NOMO-1 treated with dmso at 0.1 percent for 144 hours (cell line): ENCODE data around the gene GPR153.
A peak's percentile ranks its signal among the peaks of the same experiment; 100 is the strongest.
"Not testable (repeated sequence)": the region's sequence is repeated elsewhere in the genome, so short reads cannot be mapped to it uniquely, and the experiment has no call there.

ENCODE experiments used
- DNase-seq: peaks from one replicate; lab custom pipeline; 2025; ENCODE audit not compliant: unreplicated experiment; lab: John Stamatoyannopoulos, UW

GPR153 gene

DNA sequence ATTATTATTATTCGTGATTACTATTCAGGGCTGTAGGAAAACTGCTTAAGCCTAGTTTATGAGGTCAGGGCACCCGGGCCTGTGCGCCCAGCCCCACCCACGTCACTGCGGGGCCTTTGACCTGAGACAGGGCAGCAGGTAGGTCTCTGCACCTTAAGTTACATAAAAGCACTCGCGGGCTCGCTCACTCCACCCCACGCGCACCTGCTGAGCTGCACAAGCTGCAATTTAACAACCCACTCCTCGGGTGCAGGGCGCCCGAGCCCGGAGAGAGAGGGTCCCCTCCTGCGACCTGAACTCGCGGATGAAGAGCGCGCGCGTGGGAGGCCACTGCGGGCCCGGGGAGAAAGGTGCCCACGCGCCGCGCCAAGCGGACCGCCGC is 25.6 kb downstream of the GPR153 start:
- DNase-seq = no peak

DNA sequence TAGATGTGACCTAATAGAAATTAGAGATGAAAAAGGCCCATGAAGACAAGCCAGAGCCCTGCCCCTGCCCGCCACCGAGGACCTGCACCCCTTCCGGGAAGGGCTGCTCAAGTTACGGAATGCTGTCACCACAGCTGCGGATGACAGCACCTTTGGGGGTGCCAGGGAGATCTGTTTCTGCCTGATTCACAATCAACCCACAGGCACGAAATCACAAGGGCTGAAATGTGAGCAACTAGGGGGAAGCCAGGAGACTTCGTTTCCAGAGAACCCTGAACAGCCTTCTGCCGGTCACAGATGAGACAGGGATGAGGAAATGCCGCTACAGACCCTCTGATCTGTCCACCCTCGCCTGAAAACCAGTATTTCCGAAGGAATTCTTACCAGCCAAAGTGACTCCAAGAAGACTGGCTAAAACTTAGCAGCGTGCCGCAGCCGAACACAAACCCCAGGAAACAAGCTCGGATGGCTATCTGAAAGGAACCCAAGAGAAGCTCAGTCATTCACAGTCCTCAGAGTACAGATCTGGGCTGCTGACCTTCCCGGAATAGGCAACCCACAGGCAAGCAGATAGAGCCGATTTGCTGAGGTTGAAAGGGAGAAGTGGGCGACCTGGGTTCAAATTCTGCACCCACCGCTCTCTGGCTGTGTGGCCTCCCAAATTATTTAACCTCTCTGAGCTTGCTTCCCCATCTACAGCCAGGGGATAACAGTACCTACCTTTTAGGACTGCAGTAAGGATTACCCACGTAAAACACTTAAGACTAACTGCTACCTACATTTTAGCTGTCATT is 26.2 kb downstream of the GPR153 start:
- DNase-seq = no peak

DNA sequence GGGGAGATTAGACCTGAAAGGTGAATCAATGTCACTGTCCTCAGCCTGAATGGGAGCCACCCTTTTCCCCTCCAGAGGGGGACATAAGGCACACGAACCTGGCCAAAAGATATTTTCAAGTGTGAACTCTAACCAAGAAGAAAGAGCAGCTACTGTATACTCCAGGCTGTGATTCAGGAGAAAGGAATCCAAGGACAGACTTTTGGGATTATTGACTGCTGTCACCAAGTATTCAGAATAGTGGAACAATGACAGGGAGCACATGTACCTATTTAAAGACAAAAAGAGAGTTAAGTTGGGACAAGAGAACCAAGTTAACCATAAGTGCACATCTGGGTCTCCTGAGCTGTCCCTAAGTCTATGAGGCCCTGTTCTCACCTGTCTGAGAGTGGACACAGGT is 27.5 kb downstream of the GPR153 start:
- DNase-seq = no peak

DNA sequence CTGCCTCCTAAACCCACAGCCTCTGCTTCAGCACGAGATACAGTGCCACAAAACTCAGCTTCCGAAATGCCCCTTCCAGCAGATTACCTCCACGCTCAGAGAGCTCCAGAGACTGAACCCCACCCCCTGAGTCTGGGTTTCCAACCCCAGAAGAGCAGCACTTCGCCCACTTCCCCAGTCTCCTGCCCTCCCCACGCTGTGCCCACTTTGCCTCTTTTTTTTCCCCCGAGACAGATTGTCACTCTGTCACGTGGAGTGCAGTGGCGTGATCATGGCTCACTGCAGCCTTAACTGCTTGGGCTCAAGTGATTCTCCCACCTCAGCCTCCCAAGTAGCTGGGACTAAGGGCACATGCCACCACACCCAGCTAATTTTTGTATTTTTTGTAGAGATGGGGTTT is 35.2 kb downstream of the GPR153 start:
- no peak for DNase-seq

DNA sequence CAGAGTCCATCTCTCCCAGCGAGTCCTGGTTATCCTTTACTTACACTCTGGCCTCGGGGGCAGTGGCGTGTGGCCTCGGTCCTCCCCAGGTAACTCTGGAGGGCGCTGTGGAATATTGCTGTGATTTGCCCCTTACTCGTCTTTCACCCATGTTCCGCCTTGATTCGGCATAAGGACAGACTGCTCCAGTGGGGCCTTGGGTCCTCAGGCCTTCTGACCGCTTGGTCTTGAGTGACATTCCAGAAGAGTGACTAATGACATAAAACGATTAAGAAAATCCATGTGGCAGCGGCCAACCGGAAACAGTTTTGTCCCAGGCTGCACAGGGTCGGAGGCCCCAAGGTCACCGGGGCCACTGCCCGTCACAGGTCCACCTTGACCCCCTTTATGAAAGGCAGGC is 36.2 kb downstream of the GPR153 start:
- no peak for DNase-seq

DNA sequence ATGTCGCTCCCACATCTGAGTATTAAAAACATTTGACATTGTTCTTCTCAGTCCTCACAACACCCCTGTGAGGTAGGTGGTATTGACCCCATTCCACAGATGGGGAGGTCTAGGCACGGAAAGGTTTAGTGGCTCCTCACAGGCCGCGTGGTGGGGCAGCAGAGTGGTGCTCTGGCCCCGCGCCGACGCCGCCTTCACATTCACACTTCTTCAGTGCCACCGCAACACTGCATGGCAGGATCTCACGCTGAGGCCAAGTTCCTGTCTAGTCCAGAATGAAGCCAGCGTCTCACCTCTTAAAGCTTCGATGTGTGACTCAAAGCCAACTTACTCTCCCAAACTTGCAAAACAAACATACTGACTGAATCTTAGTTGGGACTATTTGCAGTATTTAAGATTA is 37.3 kb downstream of the GPR153 start:
- no peak for DNase-seq

DNA sequence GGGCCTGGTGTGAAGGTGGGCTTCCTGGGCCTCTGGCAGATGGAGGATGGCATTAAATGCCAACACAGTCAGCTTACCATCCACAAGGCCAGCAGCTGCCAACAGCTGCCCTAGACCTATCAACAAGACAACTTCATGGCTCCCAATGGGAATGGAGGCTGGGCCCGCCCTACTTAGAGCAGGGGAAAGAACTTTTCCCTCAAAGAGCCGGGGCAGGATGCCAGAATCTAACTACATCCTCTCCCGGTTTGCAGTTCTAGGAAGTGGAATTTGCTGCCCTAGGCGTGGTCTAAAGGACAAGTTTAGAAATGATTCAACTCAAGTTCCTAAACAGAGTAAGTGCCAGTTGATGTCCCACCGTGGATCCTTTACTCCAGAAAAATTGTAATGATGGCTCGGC is 38.3 kb downstream of the GPR153 start:
- DNase-seq = no peak

DNA sequence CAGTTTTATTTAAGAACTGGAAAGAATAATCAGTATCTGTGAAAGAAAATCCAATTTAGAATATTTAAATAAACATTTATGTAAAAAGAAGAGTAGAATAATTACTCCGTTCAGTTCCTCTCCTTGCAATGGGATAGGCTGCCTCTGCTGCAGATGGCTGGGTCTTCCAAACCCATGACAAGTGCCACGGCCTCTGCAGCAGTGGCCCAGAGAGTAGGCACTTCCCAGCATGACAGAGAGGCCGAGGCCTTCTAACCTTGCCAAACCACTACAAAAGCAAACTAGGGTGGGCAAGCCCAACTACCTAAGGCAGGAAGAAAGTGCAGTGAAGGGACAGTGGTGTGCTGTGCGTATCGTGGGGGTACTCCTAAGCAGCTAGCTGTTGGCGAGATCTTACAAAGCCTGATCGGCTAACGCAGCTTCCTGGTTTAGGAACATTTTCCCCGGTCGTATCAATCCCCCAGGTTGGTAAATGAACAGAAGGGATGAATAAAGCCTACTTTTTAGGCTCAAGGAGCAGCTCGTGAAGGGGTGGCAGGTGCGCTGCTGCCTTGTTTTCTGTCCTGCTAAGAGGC is 39.6 kb downstream of the GPR153 start:
- DNase-seq = no peak

DNA sequence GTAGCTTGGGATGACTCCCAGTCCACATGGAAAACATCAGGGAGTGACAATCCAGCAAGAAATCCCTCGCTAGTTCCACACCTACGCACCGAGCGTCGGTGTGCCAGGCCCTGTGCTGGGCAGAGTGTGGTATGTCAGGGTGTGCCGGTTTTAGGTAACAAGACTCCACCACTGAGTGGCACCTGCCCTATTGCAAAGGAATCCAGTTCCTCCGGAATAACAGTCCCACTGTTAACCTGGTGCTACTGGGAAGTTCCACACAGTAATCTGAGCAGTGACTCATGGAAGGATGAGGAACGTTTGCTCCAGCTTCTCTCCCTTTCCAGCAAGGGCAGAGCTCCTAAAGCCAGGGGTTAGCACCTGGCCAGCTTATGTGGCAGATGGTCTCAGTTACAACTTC is 40.7 kb downstream of the GPR153 start:
- no peak for DNase-seq

DNA sequence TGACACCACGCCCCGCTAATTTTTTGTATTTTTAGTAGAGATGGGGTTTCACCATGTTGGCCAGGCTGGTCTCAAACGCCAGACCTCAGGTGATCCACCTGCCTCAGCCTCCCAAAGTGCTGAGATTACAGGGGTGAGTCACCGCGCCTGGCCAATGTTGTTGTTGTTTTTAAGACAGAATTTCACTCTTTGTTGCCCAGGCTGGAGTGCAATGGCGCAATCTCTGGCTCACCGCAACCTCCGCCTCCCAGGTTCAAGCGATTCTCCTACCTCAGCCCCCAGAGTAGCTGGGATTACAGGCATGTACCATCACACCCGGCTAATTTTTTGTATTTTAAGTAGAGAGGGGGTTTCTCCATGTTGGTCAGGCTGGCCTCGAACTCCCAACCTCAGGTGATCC is 41.3 kb downstream of the GPR153 start:
- DNase-seq = not testable (repeated sequence)

DNA sequence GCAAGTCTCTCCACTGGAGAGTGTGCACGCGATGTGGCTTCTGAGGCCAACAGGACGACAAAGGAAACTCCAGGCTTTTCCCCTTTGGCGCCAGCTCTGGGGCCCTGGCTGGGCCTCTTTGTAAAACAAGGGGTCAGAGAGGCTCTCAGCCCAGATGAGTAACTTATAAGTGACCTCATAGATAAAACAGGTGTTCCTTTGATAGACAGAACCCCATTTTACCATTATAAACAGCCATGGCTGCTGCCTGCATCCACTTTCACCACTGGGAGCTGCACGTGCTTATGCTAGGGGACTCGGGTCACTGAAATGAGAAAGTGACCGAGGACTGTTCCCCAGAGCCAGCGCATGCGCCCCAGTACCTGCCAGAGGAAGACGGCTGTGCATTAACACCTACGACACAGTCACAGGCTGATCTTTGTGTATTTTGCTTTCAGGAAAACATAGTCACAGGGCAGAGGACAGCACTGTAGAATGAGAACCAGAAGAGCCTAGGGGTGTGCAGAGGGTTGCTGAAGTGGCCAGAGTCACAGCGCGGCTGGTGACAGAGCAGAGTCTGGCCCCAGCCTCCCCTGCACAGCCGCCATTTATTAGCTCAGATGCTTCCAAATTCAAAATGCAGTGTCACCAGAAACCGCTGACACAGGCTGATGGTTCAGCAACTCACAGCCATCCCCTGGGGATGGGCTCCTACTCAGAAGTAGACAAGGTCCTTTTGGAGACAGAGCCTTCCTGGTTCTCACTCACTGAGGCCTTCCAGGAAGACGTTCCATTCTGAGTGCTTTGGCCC is 42.3 kb downstream of the GPR153 start:
- no peak for DNase-seq

DNA sequence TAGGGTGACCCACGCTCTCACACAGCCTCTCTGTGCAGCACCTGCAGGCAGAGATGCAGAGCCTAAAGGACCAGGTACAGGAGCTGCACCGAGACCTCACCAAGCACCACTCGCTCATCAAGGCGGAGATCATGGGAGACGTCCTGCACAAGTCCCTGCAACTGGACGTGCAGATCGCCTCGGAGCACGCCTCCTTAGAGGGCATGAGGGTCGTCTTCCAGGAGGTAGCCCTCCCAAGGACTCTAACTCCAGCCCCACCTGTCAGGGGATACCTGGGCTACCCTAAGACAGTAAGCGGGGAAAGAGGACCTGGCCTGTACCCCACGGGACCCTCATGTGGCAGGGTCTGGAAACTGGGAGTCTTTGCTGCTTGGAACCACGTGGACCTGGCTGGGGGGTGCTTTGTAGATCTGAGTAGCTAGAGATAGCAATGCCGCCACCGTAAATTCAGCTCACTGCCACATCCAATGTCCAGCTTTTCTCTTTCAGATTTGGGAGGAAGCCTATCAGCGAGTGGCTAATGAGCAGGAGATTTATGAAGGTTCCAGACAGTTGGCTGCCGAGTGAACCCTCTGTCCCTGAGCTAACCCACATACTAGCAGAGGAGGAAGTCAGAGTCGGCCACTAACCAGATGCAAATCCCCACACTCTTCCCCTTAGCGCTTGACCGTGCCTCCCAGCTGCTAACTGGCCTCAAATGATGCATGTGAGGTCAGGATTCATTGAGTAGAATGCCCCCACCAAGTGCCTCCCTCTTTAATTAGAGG is 48.5 kb downstream of the GPR153 start:
- DNase-seq = peak; percentile 12

DNA sequence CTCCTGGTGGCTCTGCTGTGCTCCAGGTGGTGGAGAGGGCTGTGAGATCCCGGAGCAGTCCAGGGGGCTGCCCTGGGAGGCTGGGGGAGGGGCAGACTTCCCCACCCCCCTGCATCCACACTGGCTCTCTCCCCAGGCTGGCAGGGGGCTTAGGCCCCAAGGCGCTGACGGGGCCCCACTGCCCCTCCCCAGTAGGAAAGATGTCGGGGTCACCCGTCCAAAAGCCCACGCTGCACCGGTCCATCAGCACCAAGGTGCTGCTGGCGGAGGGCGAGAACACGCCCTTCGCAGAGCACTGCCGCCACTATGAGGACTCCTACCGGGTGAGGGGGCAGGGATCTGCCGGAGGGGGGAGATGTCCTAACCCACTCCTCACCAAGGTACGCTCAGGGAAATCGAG is 49.2 kb downstream of the GPR153 start:
- no peak for DNase-seq

DNA sequence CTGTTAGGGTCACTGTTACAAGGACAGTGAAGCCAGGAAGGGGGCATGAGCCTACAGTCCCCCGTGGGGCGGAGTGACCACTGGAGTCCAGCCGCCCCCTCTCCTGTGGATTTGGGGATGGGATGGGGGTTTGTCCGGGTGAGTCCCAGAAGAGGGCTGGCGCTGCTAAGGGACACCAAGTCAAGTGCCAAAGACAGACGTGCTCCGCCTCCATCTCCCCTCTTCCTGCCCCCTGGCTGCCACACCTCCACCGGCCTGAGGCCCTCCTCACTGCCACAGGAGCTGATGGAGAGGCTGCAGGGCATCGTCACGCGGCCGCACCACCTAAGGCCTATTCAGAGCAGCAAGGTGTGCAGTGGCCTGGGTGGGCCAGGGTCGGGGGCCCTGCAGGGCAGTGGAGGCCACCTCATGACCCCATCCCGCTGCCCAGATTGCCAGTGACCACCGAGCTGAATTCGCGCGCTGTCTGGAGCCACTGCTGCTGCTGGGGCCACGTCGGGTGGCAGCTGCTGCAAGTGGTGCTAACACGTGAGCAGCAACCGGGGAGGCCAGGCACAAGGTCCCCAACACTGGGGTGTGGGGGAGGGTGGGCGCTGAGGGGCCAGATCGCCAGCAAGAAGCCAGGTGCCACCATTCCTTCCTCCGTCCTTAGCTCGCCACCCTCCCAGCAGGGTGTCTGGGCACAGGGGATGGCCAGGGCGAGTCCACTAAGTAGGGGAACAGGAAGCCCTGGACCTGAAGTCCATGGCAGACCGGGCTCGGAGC is 50.1 kb downstream of the GPR153 start:
- DNase-seq = no peak

DNA sequence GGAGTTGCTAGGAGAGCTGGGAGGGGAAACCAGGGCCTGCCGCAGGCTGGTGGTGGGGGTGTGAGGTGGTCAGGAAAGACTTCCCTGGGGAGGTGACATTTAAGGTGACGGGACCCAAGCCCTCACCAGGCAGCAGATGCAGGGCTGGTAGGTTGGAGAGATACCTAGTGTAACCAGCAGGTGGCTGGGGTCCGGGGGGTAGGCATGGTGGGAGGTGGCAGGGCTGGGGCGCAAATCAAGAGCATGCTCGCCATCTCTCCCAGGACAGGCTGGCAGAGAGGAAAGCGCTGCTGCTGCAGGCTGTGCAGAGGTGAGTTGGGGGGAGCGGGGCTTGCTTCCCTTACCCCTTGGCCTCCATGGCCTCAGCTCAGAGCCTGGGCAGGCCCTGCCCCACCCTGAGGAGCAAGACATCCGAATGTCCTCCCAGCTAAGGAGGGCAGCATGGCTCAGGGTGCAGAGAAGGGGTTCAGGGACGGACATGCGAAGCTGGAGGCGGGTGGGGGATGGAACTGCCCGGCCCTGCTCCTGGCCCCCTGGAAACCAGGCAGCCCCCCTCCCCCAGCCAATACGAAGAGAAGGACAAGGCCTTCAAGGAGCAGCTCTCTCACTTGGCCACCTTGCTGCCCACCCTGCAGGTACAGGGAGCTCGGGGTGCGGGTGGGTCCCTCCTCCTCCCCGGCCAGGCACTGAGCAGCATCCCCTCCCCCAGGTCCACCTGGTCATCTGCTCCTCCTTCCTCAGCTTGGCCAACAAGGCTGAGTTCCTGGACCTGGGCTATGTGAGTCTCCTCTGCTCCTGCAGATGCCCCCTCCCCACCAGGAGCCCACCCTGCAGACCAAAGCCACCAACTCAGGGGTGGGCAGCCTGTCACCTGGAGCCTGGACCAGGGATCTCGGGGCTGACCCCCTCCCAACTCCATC is 51.0 kb downstream of the GPR153 start:
- no peak for DNase-seq

DNA sequence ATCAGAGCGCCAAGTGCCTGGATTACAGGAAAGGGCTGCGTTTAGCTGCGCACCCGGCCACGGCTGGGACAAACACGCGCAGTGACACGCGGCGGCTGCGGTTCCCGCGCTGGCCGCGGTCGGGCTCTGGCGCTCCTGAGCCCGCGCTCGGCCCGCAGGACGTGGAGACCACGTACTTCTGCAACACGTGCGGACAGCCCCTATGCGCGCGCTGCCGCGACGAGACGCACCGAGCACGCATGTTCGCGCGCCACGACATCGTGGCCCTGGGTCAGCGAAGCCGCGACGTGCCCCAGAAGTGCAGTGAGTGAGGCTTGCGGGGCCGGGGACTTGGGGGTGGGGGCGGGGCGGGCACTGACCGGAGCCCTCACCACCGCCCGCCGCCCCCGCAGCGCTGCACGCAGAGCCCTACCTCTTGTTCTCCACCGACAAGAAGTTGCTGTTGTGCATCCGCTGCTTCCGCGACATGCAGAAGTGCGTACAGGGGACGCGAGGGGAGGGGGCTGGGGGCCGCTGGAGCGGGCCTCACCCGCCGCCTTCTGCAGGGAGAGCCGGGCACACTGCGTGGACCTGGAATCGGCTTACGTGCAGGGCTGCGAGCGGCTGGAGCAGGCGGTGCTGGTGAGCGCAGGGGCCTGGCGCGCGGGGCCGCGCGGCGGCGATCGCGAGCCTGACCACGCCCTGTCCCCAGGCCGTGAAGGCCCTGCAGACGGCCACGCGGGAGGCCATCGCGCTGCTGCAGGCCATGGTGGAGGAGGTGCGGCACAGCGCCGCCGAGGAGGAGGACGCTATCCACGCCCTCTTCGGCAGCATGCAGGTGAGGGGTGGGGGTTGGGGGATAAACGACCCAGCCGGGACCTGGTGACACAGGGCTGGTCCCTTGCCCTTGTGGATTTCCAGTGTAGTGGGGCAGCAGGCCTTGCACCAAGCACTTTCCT is 51.9 kb downstream of the GPR153 start:
- peak; percentile 52 for DNase-seq

DNA sequence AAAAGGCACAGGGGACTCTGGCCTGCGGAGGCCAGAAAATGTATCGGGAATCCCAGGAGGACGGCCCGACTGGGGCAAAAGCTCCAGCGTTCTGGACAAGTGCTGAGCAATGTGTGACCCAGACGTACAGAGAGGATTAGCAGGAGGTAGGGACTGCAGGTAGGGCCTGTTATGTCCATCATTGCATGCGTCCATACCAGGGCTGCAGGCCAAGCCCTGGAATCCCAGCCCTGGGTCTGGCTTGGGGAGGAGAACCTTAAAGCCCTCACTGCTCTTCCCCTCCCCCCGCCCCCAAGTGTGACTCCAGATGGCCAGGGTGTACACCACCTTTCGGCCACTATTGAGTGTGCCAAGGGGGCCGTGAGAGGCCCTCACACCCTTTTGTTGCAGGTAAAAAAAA is 53.0 kb downstream of the GPR153 start:
- no peak for DNase-seq

DNA sequence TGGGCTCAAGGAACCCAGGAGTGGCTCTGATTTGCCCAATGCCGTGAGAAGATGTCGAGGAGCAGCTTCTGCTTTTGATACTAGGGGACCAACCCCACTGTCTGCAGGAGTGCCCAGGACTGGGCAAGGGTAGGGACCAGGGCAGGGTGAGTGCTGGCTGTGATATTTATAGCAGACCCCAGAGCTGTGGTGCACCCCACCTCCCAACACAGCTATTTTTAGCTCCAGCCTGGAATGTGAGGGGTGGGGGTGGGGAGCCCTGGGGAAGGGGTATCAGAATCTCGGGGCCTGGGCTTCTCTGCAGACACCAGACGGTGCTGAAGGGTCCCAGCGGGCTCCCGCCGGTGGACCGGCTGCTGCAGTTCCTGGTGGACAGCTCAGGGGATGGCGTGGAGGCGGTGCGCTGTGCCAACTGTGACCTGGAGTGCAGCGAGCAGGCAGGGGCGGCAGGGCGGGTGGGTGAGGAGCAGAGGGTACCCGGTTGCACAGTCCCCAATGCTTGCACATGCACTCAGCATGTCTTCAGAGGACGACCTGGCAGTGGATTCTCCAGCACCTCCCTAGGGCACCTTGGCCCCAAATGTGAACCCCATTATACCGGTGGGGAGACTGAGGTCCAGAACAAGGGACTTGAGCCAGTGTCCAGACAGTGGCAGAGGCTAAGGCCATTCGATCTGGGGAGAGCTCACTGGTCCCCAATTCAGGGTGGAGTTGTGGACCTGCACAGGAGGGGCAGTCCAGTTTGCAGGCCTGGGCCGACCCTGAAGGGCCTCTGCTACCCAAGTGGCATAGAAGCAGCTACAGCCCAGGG is 53.6 kb downstream of the GPR153 start:
- no peak for DNase-seq
